ENCODE measurements around the gene SNCAIP.

The SNCAIP gene

DNA sequence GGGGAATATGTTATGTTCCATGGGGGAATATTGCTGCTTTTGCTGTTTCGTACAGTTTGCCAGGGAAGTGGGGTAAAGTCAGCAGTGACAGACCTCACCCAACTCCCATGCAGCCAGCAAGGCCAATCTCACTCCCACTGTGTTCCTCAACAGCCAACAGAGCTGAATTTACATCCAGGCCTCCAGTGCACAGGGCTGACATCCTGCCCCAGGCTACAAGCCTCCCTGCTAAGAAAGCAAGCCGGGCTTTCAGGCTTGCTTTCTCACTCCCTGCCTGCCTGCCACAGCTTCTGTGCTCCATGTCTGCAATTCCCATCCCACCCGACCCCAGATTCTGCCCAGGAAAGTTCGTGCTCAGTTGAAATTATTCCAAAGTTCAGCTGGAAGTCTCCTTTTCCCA is 25.5 kb upstream of the SNCAIP start:
- H3K4me3 ChIP-seq (ENCODE audit: low read length), result no peak overlapping the region
- no peak overlapping the region for H4K8ac ChIP-seq (ENCODE audit: low read depth, low read length)
- H3K4me2 ChIP-seq (ENCODE audit: low read length), result no peak overlapping the region
- no peak overlapping the region for H3K4ac ChIP-seq (ENCODE audit: low read depth, low read length)
- no peak overlapping the region for H2BK15ac ChIP-seq (replicated peaks; ENCODE audit: low read depth)
- H3K4me1 ChIP-seq (ENCODE audit: control insufficient read depth, low read depth, low read length), result peaks cover 2% of the 10 kb centered on the region
- no peak overlapping the region for H3K23ac ChIP-seq (ENCODE audit: low read length)
- H3K79me1 ChIP-seq (ENCODE audit: low read length), result no peaks in the 10 kb centered on the region
- no peak overlapping the region for H3K18ac ChIP-seq (ENCODE audit: low read length)
- no peak overlapping the region for H2AK5ac ChIP-seq (ENCODE audit: low read length)
- no peaks in the 10 kb centered on the region for H3K27me3 ChIP-seq (ENCODE audit: insufficient read depth, low read length, poor library complexity)
- no peak overlapping the region for H3K56ac ChIP-seq (ENCODE audit: low read length)
- peak; percentile 54 for DNase-seq
- H4K5ac ChIP-seq (ENCODE audit: low read length), result no peak overlapping the region
- no peaks in the 10 kb centered on the region for H3K36me3 ChIP-seq (ENCODE audit: control insufficient read depth, insufficient read depth, low read length)
- no peak overlapping the region for H2BK5ac ChIP-seq (ENCODE audit: low read length)
- no CpG with 5 or more reads among the region's 4 CpGs for WGBS (ENCODE audit: extremely low coverage, insufficient coverage, low lambda C conversion rate)
- H3K79me2 ChIP-seq (ENCODE audit: control insufficient read depth, insufficient read depth, low read length), result no peaks in the 10 kb centered on the region
- no peak overlapping the region for H3K9ac ChIP-seq (ENCODE audit: low read length)
- H3K27ac ChIP-seq (ENCODE audit: low read depth, low read length), result no peak overlapping the region
- no peak overlapping the region for H2BK120ac ChIP-seq (ENCODE audit: low read depth, low read length)

DNA sequence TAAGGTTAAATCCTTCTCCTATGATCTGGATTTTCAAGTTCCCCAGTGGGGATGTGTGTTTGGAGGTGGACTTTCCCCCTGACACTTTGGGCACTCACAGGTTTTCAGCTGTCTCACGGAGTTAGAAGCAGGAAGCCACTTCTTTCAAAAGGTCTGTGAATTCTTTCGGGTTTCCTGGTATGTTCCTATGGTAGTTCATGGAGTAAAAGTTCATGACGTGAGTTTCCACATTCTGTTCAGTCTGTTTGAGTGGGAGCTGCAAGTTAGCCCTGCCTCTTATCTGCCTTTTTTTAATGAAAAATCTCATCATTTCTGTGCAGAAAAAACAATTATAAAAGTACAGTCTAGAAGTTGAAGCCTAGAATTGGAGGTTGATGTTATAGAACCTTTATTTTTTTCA is 24.9 kb upstream of the SNCAIP start:
- Histone ChIP-seq H3K4me3 (ENCODE audit: low read length) (no peak overlapping the region), H3K9ac (ENCODE audit: low read length) (no peak overlapping the region), H4K5ac (ENCODE audit: low read length) (no peak overlapping the region), H3K4me2 (ENCODE audit: low read length) (no peak overlapping the region), H3K27ac (ENCODE audit: low read depth, low read length) (no peak overlapping the region), H2BK5ac (ENCODE audit: low read length) (no peak overlapping the region), H3K79me2 (ENCODE audit: control insufficient read depth, insufficient read depth, low read length) (no peaks in the 10 kb centered on the region), H3K18ac (ENCODE audit: low read length) (no peak overlapping the region), H2BK120ac (ENCODE audit: low read depth, low read length) (no peak overlapping the region), H3K4ac (ENCODE audit: low read depth, low read length) (no peak overlapping the region), H3K23ac (ENCODE audit: low read length) (no peak overlapping the region), H2AK5ac (ENCODE audit: low read length) (no peak overlapping the region), H3K56ac (ENCODE audit: low read length) (no peak overlapping the region), H3K4me1 (ENCODE audit: control insufficient read depth, low read depth, low read length) (peaks cover 2% of the 10 kb centered on the region), H3K27me3 (ENCODE audit: insufficient read depth, low read length, poor library complexity) (no peaks in the 10 kb centered on the region), H3K36me3 (ENCODE audit: control insufficient read depth, insufficient read depth, low read length) (no peaks in the 10 kb centered on the region), H2BK15ac (replicated peaks; ENCODE audit: low read depth) (no peak overlapping the region), H4K8ac (ENCODE audit: low read depth, low read length) (no peak overlapping the region), H3K79me1 (ENCODE audit: low read length) (no peaks in the 10 kb centered on the region)
- DNase-seq, result no peak
- WGBS (ENCODE audit: extremely low coverage, insufficient coverage, low lambda C conversion rate), result no CpG with 5 or more reads among the region's 3 CpGs

DNA sequence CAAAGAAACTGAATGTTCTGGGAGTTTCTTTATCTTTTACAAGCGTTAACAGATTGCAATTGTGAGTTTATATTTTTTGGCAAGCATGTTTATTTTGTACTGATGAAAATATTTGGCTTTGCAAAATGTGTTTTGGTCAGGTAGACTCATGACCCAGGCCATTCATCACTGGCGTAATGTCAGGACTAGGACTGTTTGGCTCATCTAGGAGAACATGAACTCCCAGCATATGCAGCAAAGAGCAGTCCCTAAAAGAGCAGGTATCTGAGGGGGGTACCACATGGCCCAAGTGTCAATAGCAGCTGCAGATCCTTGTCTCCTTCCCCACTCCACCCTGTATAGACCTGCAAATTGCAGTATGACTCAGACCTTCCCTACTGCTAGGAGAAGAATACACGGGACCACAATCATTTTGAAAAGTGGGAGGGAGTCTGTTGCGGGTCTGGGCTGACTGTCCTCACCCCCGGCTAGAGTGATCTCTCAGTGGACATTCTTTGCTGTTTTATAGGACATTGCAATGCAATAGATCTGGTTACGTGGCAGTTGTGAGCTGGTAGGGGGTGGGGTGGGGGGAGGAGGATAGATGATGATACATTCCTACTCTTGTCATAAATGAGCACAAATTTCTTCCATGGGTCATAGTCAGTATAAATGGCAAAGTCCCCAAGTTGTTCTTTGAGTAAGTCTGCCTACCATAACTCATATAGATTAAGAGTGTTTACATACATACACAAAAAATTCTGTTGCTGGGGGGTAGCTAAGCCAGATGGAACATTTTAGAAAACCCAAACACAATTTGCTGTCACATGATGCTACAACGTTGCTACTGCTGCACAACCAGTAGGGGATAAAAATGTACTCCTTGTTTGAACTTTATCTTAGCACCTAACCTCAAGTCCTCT is 20.8 kb upstream of the SNCAIP start:
- Histone ChIP-seq H4K8ac (ENCODE audit: low read depth, low read length) (no peak overlapping the region), H4K5ac (ENCODE audit: low read length) (no peak overlapping the region), H2BK5ac (ENCODE audit: low read length) (no peak overlapping the region), H3K4me1 (ENCODE audit: control insufficient read depth, low read depth, low read length) (peaks cover 2% of the 10 kb centered on the region), H3K79me1 (ENCODE audit: low read length) (no peaks in the 10 kb centered on the region), H3K27me3 (ENCODE audit: insufficient read depth, low read length, poor library complexity) (no peaks in the 10 kb centered on the region), H3K4me2 (ENCODE audit: low read length) (no peak overlapping the region), H3K56ac (ENCODE audit: low read length) (no peak overlapping the region), H3K79me2 (ENCODE audit: control insufficient read depth, insufficient read depth, low read length) (no peaks in the 10 kb centered on the region), H2BK120ac (ENCODE audit: low read depth, low read length) (no peak overlapping the region), H2AK5ac (ENCODE audit: low read length) (no peak overlapping the region), H3K4me3 (ENCODE audit: low read length) (no peak overlapping the region), H2BK15ac (replicated peaks; ENCODE audit: low read depth) (no peak overlapping the region), H3K4ac (ENCODE audit: low read depth, low read length) (no peak overlapping the region), H3K23ac (ENCODE audit: low read length) (no peak overlapping the region), H3K9ac (ENCODE audit: low read length) (no peak overlapping the region), H3K27ac (ENCODE audit: low read depth, low read length) (no peak overlapping the region), H3K18ac (ENCODE audit: low read length) (no peak overlapping the region), H3K36me3 (ENCODE audit: control insufficient read depth, insufficient read depth, low read length) (no peaks in the 10 kb centered on the region)
- peak; percentile 76 for DNase-seq
- no CpG with 5 or more reads among the region's 7 CpGs for WGBS (ENCODE audit: extremely low coverage, insufficient coverage, low lambda C conversion rate)

DNA sequence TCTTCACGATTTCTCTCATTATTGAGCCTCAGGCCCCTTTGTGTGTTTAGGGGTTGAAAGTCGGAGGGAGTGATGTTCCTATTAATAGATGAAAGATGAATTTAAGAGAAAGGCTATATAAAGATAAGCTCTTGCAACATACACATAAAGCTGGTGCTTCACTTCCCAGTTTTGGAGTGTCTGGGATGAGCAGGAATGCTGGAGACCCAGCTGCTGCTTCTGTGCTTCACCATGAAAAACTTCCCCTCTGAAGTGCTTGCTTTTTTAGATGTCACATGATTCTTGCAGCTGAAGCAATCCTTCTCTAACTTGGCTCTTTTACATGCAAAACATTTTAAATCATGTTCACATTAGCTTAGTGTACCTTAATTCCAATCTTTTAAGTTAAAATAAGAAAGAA is 19.7 kb upstream of the SNCAIP start:
- Histone ChIP-seq H2BK15ac (replicated peaks; ENCODE audit: low read depth) (no peak overlapping the region), H3K27ac (ENCODE audit: low read depth, low read length) (no peak overlapping the region), H3K79me1 (ENCODE audit: low read length) (no peaks in the 10 kb centered on the region), H2BK120ac (ENCODE audit: low read depth, low read length) (no peak overlapping the region), H3K9ac (ENCODE audit: low read length) (no peak overlapping the region), H3K23ac (ENCODE audit: low read length) (no peak overlapping the region), H3K18ac (ENCODE audit: low read length) (no peak overlapping the region), H3K27me3 (ENCODE audit: insufficient read depth, low read length, poor library complexity) (no peaks in the 10 kb centered on the region), H2AK5ac (ENCODE audit: low read length) (no peak overlapping the region), H3K36me3 (ENCODE audit: control insufficient read depth, insufficient read depth, low read length) (no peaks in the 10 kb centered on the region), H4K5ac (ENCODE audit: low read length) (no peak overlapping the region), H3K4me2 (ENCODE audit: low read length) (no peak overlapping the region), H3K4me3 (ENCODE audit: low read length) (no peak overlapping the region), H3K4me1 (ENCODE audit: control insufficient read depth, low read depth, low read length) (peaks cover 2% of the 10 kb centered on the region), H2BK5ac (ENCODE audit: low read length) (no peak overlapping the region), H4K8ac (ENCODE audit: low read depth, low read length) (no peak overlapping the region), H3K56ac (ENCODE audit: low read length) (no peak overlapping the region), H3K4ac (ENCODE audit: low read depth, low read length) (no peak overlapping the region), H3K79me2 (ENCODE audit: control insufficient read depth, insufficient read depth, low read length) (no peaks in the 10 kb centered on the region)
- DNase-seq, result no peak
- no CpG with 5 or more reads among the region's 2 CpGs for WGBS (ENCODE audit: extremely low coverage, insufficient coverage, low lambda C conversion rate)

DNA sequence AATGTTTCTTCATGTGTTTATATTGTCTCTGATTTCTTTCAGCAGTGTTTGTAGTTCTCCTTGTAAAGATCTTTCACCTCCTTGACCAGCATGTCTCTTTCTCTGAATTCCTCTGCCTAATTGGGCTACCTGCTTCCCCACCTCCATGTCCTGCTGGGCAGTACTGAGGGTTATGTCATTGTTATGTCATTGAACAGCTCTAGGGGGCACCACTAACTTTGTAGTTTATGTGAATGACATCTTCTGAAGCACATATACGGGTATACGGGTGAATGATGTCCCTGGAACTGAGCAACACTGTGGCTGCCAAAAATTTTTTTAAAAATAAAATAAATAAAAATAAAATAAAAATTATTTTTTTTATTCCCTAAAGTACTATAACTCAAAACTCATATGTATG is 16.9 kb upstream of the SNCAIP start:
- Histone ChIP-seq H3K27ac (ENCODE audit: low read depth, low read length) (no peak overlapping the region), H3K36me3 (ENCODE audit: control insufficient read depth, insufficient read depth, low read length) (no peaks in the 10 kb centered on the region), H3K4me1 (ENCODE audit: control insufficient read depth, low read depth, low read length) (peaks cover 2% of the 10 kb centered on the region), H3K79me1 (ENCODE audit: low read length) (no peaks in the 10 kb centered on the region), H3K56ac (ENCODE audit: low read length) (no peak overlapping the region), H2BK120ac (ENCODE audit: low read depth, low read length) (no peak overlapping the region), H3K18ac (ENCODE audit: low read length) (no peak overlapping the region), H2BK5ac (ENCODE audit: low read length) (no peak overlapping the region), H2AK5ac (ENCODE audit: low read length) (no peak overlapping the region), H3K23ac (ENCODE audit: low read length) (no peak overlapping the region), H3K79me2 (ENCODE audit: control insufficient read depth, insufficient read depth, low read length) (no peaks in the 10 kb centered on the region), H2BK15ac (replicated peaks; ENCODE audit: low read depth) (no peak overlapping the region), H3K4me2 (ENCODE audit: low read length) (no peak overlapping the region), H3K4me3 (ENCODE audit: low read length) (no peak overlapping the region), H4K5ac (ENCODE audit: low read length) (no peak overlapping the region), H3K4ac (ENCODE audit: low read depth, low read length) (no peak overlapping the region), H3K27me3 (ENCODE audit: insufficient read depth, low read length, poor library complexity) (no peaks in the 10 kb centered on the region), H3K9ac (ENCODE audit: low read length) (no peak overlapping the region), H4K8ac (ENCODE audit: low read depth, low read length) (no peak overlapping the region)
- peak; percentile 80 for DNase-seq
- no CpG with 5 or more reads among the region's 2 CpGs for WGBS (ENCODE audit: extremely low coverage, insufficient coverage, low lambda C conversion rate)

DNA sequence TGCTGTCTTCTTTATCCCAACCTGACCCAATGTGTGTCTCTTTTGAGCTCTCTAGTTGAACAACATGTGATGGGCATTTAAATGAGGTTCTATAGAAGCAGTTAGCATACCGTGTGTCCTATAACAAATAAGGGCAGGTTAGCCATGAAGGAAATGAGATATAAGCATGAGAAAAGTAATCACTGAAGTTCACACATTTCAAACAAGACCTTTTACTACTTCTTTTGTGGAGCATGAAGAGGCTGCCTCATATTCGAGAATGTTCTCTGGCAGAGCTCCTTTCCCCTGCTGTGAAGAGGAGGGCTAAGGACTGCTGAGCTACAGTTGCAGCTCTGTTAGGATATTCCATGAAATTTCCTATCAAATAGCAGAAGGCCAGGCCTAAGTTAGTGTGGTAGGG is 15.2 kb upstream of the SNCAIP start:
- Histone ChIP-seq H3K56ac (ENCODE audit: low read length) (no peak overlapping the region), H3K79me2 (ENCODE audit: control insufficient read depth, insufficient read depth, low read length) (no peaks in the 10 kb centered on the region), H3K4me2 (ENCODE audit: low read length) (no peak overlapping the region), H2BK5ac (ENCODE audit: low read length) (no peak overlapping the region), H2BK120ac (ENCODE audit: low read depth, low read length) (no peak overlapping the region), H3K18ac (ENCODE audit: low read length) (no peak overlapping the region), H3K36me3 (ENCODE audit: control insufficient read depth, insufficient read depth, low read length) (no peaks in the 10 kb centered on the region), H3K79me1 (ENCODE audit: low read length) (no peaks in the 10 kb centered on the region), H2AK5ac (ENCODE audit: low read length) (no peak overlapping the region), H3K27ac (ENCODE audit: low read depth, low read length) (no peak overlapping the region), H4K5ac (ENCODE audit: low read length) (no peak overlapping the region), H3K4ac (ENCODE audit: low read depth, low read length) (no peak overlapping the region), H3K23ac (ENCODE audit: low read length) (no peak overlapping the region), H2BK15ac (replicated peaks; ENCODE audit: low read depth) (no peak overlapping the region), H3K4me3 (ENCODE audit: low read length) (no peak overlapping the region), H4K8ac (ENCODE audit: low read depth, low read length) (no peak overlapping the region), H3K27me3 (ENCODE audit: insufficient read depth, low read length, poor library complexity) (no peaks in the 10 kb centered on the region), H3K9ac (ENCODE audit: low read length) (no peak overlapping the region), H3K4me1 (ENCODE audit: control insufficient read depth, low read depth, low read length) (no peaks in the 10 kb centered on the region)
- WGBS (ENCODE audit: extremely low coverage, insufficient coverage, low lambda C conversion rate), result no CpG with 5 or more reads among the region's 2 CpGs
- DNase-seq, result no peak

All from mesendoderm (in vitro differentiated cells).